ENCODE measurements around the gene NDFIP1.

The NDFIP1 gene

GRCh38 chr5:142167458-142167857 lies 58.9 kb downstream of the NDFIP1 start:
- CTCF ChIA-PET, result no interaction called here
- WGBS (ENCODE audit: insufficient coverage), result no CpG with 5 or more reads among the region's 6 CpGs
- POLR2A ChIA-PET, result no interaction called here
- Histone ChIP-seq H3K4me3 (ENCODE audit: control insufficient read depth in 1 of 7, extremely low read depth in 1 of 7, insufficient read depth in 4 of 7, low read depth in 2 of 7, low read length in 6 of 7) (no peak overlapping the region), H3K27ac (ENCODE audit: insufficient read depth in 1 of 2, low read depth in 1 of 2, low read length in 2 of 2, poor library complexity in 1 of 2, severe bottlenecking in 2 of 2) (no peak overlapping the region), H3K36me3 (ENCODE audit: control insufficient read depth in 4 of 4, insufficient read depth in 4 of 4, low read length in 3 of 4) (no peaks in the 10 kb centered on the region), H3K4me1 (ENCODE audit: control extremely low read depth in 1 of 4, control insufficient read depth in 4 of 4, insufficient read depth in 4 of 4, low read length in 3 of 4) (no peaks in the 10 kb centered on the region), H3K9me3 (ENCODE audit: control extremely low read depth in 1 of 5, control insufficient read depth in 4 of 5, insufficient read depth in 2 of 5, low read depth in 1 of 5, low read length in 4 of 5) (no peaks in the 10 kb centered on the region), H3K27me3 (replicated peaks in 2 of 5; ENCODE audit: control insufficient read depth in 4 of 5, insufficient read depth in 5 of 5, low read length in 4 of 5) (no peaks in the 10 kb centered on the region)
- no peak for DNase-seq

GRCh38 chr5:142168365-142168764 lies 59.8 kb downstream of the NDFIP1 start:
- no peak for DNase-seq
- Histone ChIP-seq H3K36me3 (ENCODE audit: control insufficient read depth in 4 of 4, insufficient read depth in 4 of 4, low read length in 3 of 4) (no peaks in the 10 kb centered on the region), H3K27ac (ENCODE audit: insufficient read depth in 1 of 2, low read depth in 1 of 2, low read length in 2 of 2, poor library complexity in 1 of 2, severe bottlenecking in 2 of 2) (no peak overlapping the region), H3K4me1 (ENCODE audit: control extremely low read depth in 1 of 4, control insufficient read depth in 4 of 4, insufficient read depth in 4 of 4, low read length in 3 of 4) (no peaks in the 10 kb centered on the region), H3K27me3 (replicated peaks in 2 of 5; ENCODE audit: control insufficient read depth in 4 of 5, insufficient read depth in 5 of 5, low read length in 4 of 5) (no peaks in the 10 kb centered on the region), H3K4me3 (ENCODE audit: control insufficient read depth in 1 of 7, extremely low read depth in 1 of 7, insufficient read depth in 4 of 7, low read depth in 2 of 7, low read length in 6 of 7) (no peak overlapping the region), H3K9me3 (ENCODE audit: control extremely low read depth in 1 of 5, control insufficient read depth in 4 of 5, insufficient read depth in 2 of 5, low read depth in 1 of 5, low read length in 4 of 5) (no peaks in the 10 kb centered on the region)
- WGBS (ENCODE audit: insufficient coverage), result 100% methylated on average over 2 of the region's 3 CpGs
- ChIA-PET POLR2A (no interaction called here), CTCF (no interaction called here)

- Histone ChIP-seq H3K9me3 (ENCODE audit: control extremely low read depth in 1 of 5, control insufficient read depth in 4 of 5, insufficient read depth in 2 of 5, low read depth in 1 of 5, low read length in 4 of 5) (no peaks in the 10 kb centered on the region), H3K27me3 (replicated peaks in 2 of 5; ENCODE audit: control insufficient read depth in 4 of 5, insufficient read depth in 5 of 5, low read length in 4 of 5) (no peaks in the 10 kb centered on the region), H3K4me1 (ENCODE audit: control extremely low read depth in 1 of 4, control insufficient read depth in 4 of 4, insufficient read depth in 4 of 4, low read length in 3 of 4) (no peaks in the 10 kb centered on the region), H3K36me3 (ENCODE audit: control insufficient read depth in 4 of 4, insufficient read depth in 4 of 4, low read length in 3 of 4) (no peaks in the 10 kb centered on the region), H3K4me3 (ENCODE audit: control insufficient read depth in 1 of 7, extremely low read depth in 1 of 7, insufficient read depth in 4 of 7, low read depth in 2 of 7, low read length in 6 of 7) (no peak overlapping the region), H3K27ac (ENCODE audit: insufficient read depth in 1 of 2, low read depth in 1 of 2, low read length in 2 of 2, poor library complexity in 1 of 2, severe bottlenecking in 2 of 2) (no peak overlapping the region)
- DNase-seq, result no peak
- WGBS (ENCODE audit: insufficient coverage), result 95% methylated on average over 5 of the region's 6 CpGs
- ChIA-PET CTCF (interaction anchor here (1.3 to 1.5 kb wide), 2 partner anchors 9 to 24 kb away, joined by 3 to 4 read pairs; no protein-coding TSS in a partner anchor), POLR2A (no interaction called here)
Measured at GRCh38 chr5:142170254-142170953, 61.8 kb downstream of the NDFIP1 start.

- Histone ChIP-seq H3K4me3 (ENCODE audit: control insufficient read depth in 1 of 7, extremely low read depth in 1 of 7, insufficient read depth in 4 of 7, low read depth in 2 of 7, low read length in 6 of 7) (no peak overlapping the region), H3K9me3 (ENCODE audit: control extremely low read depth in 1 of 5, control insufficient read depth in 4 of 5, insufficient read depth in 2 of 5, low read depth in 1 of 5, low read length in 4 of 5) (no peaks in the 10 kb centered on the region), H3K4me1 (ENCODE audit: control extremely low read depth in 1 of 4, control insufficient read depth in 4 of 4, insufficient read depth in 4 of 4, low read length in 3 of 4) (no peaks in the 10 kb centered on the region), H3K27ac (ENCODE audit: insufficient read depth in 1 of 2, low read depth in 1 of 2, low read length in 2 of 2, poor library complexity in 1 of 2, severe bottlenecking in 2 of 2) (no peak overlapping the region), H3K27me3 (replicated peaks in 2 of 5; ENCODE audit: control insufficient read depth in 4 of 5, insufficient read depth in 5 of 5, low read length in 4 of 5) (peaks cover 0 to 4% (median 0%) of the 10 kb centered on the region in 5 experiments), H3K36me3 (ENCODE audit: control insufficient read depth in 4 of 4, insufficient read depth in 4 of 4, low read length in 3 of 4) (no peaks in the 10 kb centered on the region)
- ChIA-PET CTCF (interaction anchor here (1.3 to 1.5 kb wide), 2 partner anchors 8 to 23 kb away, joined by 3 to 4 read pairs; no protein-coding TSS in a partner anchor), POLR2A (no interaction called here)
- DNase-seq, result no peak
- WGBS (ENCODE audit: insufficient coverage), result 100% methylated on average over 3 of the region's 4 CpGs
Measured at GRCh38 chr5:142171270-142171669, 62.7 kb downstream of the NDFIP1 start.

GRCh38 chr5:142175039-142175438 lies 66.5 kb downstream of the NDFIP1 start:
- CTCF ChIA-PET, result interaction anchor here (0.6 kb wide), 1 partner anchor 176 kb away, joined by 3 read pairs; no protein-coding TSS in a partner anchor
- Histone ChIP-seq H3K36me3 (ENCODE audit: control insufficient read depth in 4 of 4, insufficient read depth in 4 of 4, low read length in 3 of 4) (no peaks in the 10 kb centered on the region), H3K4me1 (ENCODE audit: control extremely low read depth in 1 of 4, control insufficient read depth in 4 of 4, insufficient read depth in 4 of 4, low read length in 3 of 4) (no peaks in the 10 kb centered on the region), H3K9me3 (ENCODE audit: control extremely low read depth in 1 of 5, control insufficient read depth in 4 of 5, insufficient read depth in 2 of 5, low read depth in 1 of 5, low read length in 4 of 5) (no peaks in the 10 kb centered on the region), H3K27me3 (replicated peaks in 2 of 5; ENCODE audit: control insufficient read depth in 4 of 5, insufficient read depth in 5 of 5, low read length in 4 of 5) (peaks cover 0 to 4% (median 0%) of the 10 kb centered on the region in 5 experiments), H3K4me3 (ENCODE audit: control insufficient read depth in 1 of 7, extremely low read depth in 1 of 7, insufficient read depth in 4 of 7, low read depth in 2 of 7, low read length in 6 of 7) (no peak overlapping the region), H3K27ac (ENCODE audit: insufficient read depth in 1 of 2, low read depth in 1 of 2, low read length in 2 of 2, poor library complexity in 1 of 2, severe bottlenecking in 2 of 2) (no peak overlapping the region)
- POLR2A ChIA-PET, result interaction anchor here (0.6 kb wide), 1 partner anchor 294 kb away, joined by 3 read pairs; no protein-coding TSS in a partner anchor
- no peak for DNase-seq
- WGBS (ENCODE audit: insufficient coverage), result 80% methylated on average over 1 of the region's 3 CpGs

GRCh38 chr5:142175461-142176142 lies 67.0 kb downstream of the NDFIP1 start:
- ChIA-PET CTCF (interaction anchor here (1.2 kb wide), 1 partner anchor 22 kb away, joined by 3 read pairs; no protein-coding TSS in a partner anchor), POLR2A (no interaction called here)
- H3K4me1 ChIP-seq (ENCODE audit: control extremely low read depth in 1 of 4, control insufficient read depth in 4 of 4, insufficient read depth in 4 of 4, low read length in 3 of 4), result no peaks in the 10 kb centered on the region
- no peak for DNase-seq
- no peaks in the 10 kb centered on the region for H3K36me3 ChIP-seq (ENCODE audit: control insufficient read depth in 4 of 4, insufficient read depth in 4 of 4, low read length in 3 of 4)
- no peak overlapping the region for H3K4me3 ChIP-seq (ENCODE audit: control insufficient read depth in 1 of 7, extremely low read depth in 1 of 7, insufficient read depth in 4 of 7, low read depth in 2 of 7, low read length in 6 of 7)
- no peak overlapping the region for H3K27ac ChIP-seq (ENCODE audit: insufficient read depth in 1 of 2, low read depth in 1 of 2, low read length in 2 of 2, poor library complexity in 1 of 2, severe bottlenecking in 2 of 2)
- 96% methylated on average over 5 of the region's 8 CpGs for WGBS (ENCODE audit: insufficient coverage)
- no peaks in the 10 kb centered on the region for H3K9me3 ChIP-seq (ENCODE audit: control extremely low read depth in 1 of 5, control insufficient read depth in 4 of 5, insufficient read depth in 2 of 5, low read depth in 1 of 5, low read length in 4 of 5)
- H3K27me3 ChIP-seq (replicated peaks in 2 of 5; ENCODE audit: control insufficient read depth in 4 of 5, insufficient read depth in 5 of 5, low read length in 4 of 5), result peaks cover 0 to 4% (median 0%) of the 10 kb centered on the region in 5 experiments

- Histone ChIP-seq H3K9me3 (ENCODE audit: control extremely low read depth in 1 of 5, control insufficient read depth in 4 of 5, insufficient read depth in 2 of 5, low read depth in 1 of 5, low read length in 4 of 5) (no peaks in the 10 kb centered on the region), H3K27ac (ENCODE audit: insufficient read depth in 1 of 2, low read depth in 1 of 2, low read length in 2 of 2, poor library complexity in 1 of 2, severe bottlenecking in 2 of 2) (no peak overlapping the region), H3K36me3 (ENCODE audit: control insufficient read depth in 4 of 4, insufficient read depth in 4 of 4, low read length in 3 of 4) (no peaks in the 10 kb centered on the region), H3K27me3 (replicated peaks in 2 of 5; ENCODE audit: control insufficient read depth in 4 of 5, insufficient read depth in 5 of 5, low read length in 4 of 5) (peaks cover 0 to 4% (median 0%) of the 10 kb centered on the region in 5 experiments), H3K4me1 (ENCODE audit: control extremely low read depth in 1 of 4, control insufficient read depth in 4 of 4, insufficient read depth in 4 of 4, low read length in 3 of 4) (no peaks in the 10 kb centered on the region), H3K4me3 (ENCODE audit: control insufficient read depth in 1 of 7, extremely low read depth in 1 of 7, insufficient read depth in 4 of 7, low read depth in 2 of 7, low read length in 6 of 7) (no peak overlapping the region)
- 83% methylated on average over 2 of the region's 2 CpGs for WGBS (ENCODE audit: insufficient coverage)
- ChIA-PET POLR2A (no interaction called here), CTCF (interaction anchor here (1.2 kb wide), 1 partner anchor 21 kb away, joined by 3 read pairs; no protein-coding TSS in a partner anchor)
- no peak for DNase-seq
Measured at GRCh38 chr5:142176255-142176654, 67.7 kb downstream of the NDFIP1 start.
